ENCODE results near the gene ATP5F1E. TPM values are rescaled to one million over a fixed set of nuclear protein-coding genes. Genes with fewer than 3 reads are reported as not detected.

ATP5F1E gene
- total RNA-seq, 2 donors from 2014 or later = 41.3 to 42.0 TPM

- H3K36me3 ChIP-seq = peaks cover 8% of the 10 kb centered on the region
- DNase-seq (ENCODE audit: low spot score) = no peak
Observed at GRCh38 chr20:59018817-59019216, 13.3 kb downstream of the ATP5F1E start.

DNA sequence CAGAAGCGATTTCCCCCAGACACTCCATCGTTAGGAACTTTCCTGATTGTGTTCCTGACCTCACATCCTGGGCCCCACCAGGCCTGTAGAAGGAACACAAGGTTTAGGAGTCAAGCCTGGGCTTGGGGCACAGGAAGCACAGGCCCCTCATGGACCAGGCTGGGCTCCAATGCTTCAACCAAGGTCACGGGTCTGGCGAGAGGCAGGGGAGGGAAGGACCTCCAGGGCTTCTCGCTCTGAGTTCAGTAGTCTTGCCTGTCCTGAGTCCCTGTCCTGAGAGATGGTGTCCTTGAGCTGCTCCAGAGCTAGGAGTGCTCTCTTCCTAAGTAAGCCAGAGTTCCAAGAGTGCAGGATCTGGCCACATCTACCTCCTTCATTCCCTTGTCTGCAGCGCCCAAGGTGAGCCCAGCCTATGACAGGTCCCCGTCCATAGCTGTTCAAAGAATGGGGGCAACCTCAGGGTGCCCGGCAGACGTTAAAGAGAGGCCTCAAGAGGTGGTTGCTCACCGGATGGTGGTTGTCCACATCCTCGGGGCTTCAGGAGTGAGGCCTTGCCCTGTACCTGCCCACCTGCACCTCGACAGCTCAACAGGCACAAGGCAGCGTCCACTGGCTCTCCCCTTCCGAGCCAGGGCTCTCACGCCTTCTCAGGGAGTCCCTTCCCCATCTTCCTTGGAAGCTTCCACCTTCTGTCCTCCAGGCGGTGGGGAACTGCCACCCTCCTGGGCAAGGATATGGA lies 14.5 kb downstream of the ATP5F1E start:
- no peak overlapping the region for H3K4me3 ChIP-seq
- H3K4me1 ChIP-seq = peaks cover 0 to 44% of the 10 kb centered on the region in 2 donors
- H3K27me3 ChIP-seq = no peaks in the 10 kb centered on the region
- no peak for DNase-seq (ENCODE audit: low spot score)
- H3K9me3 ChIP-seq = no peaks in the 10 kb centered on the region
- H3K27ac ChIP-seq = peak overlapping the region in 1 of 2 donors; percentile 30
- H3K36me3 ChIP-seq = peaks cover 3% of the 10 kb centered on the region
- no peak for TF ChIP-seq CTCF (IDR thresholded peaks at IDR 0.05)

More at GRCh38 chr20:59018817-59019216, 13.3 kb downstream of the ATP5F1E start:
- TF ChIP-seq CTCF (IDR thresholded peaks at IDR 0.05) = no peak
- Histone ChIP-seq H3K9me3 (no peaks in the 10 kb centered on the region), H3K27ac (no peak overlapping the region), H3K4me3 (no peak overlapping the region), H3K4me1 (peaks cover 0 to 44% of the 10 kb centered on the region in 2 donors), H3K27me3 (no peaks in the 10 kb centered on the region)

GRCh38 chr20:59016795-59017492 lies 15.2 kb downstream of the ATP5F1E start:
- no peak for DNase-seq (ENCODE audit: low spot score)
- H3K4me1 ChIP-seq = peaks cover 0 to 44% of the 10 kb centered on the region in 2 donors
- no peak overlapping the region for H3K4me3 ChIP-seq
- H3K36me3 ChIP-seq = no peaks in the 10 kb centered on the region
- H3K9me3 ChIP-seq = no peaks in the 10 kb centered on the region
- peak overlapping the region in 1 of 2 donors; percentile 30 for H3K27ac ChIP-seq
- no peak for TF ChIP-seq CTCF (IDR thresholded peaks at IDR 0.05)
- no peaks in the 10 kb centered on the region for H3K27me3 ChIP-seq

GRCh38 chr20:59015812-59016711 lies 16.1 kb downstream of the ATP5F1E start:
- no peak for TF ChIP-seq CTCF (IDR thresholded peaks at IDR 0.05)
- peaks cover 0 to 47% of the 10 kb centered on the region in 2 donors for H3K4me1 ChIP-seq
- H3K9me3 ChIP-seq = no peaks in the 10 kb centered on the region
- no peak overlapping the region for H3K4me3 ChIP-seq
- H3K27me3 ChIP-seq = no peaks in the 10 kb centered on the region
- H3K27ac ChIP-seq = peak overlapping the region in 1 of 2 donors; percentile 56
- no peak for DNase-seq (ENCODE audit: low spot score)
- H3K36me3 ChIP-seq = no peaks in the 10 kb centered on the region

DNA sequence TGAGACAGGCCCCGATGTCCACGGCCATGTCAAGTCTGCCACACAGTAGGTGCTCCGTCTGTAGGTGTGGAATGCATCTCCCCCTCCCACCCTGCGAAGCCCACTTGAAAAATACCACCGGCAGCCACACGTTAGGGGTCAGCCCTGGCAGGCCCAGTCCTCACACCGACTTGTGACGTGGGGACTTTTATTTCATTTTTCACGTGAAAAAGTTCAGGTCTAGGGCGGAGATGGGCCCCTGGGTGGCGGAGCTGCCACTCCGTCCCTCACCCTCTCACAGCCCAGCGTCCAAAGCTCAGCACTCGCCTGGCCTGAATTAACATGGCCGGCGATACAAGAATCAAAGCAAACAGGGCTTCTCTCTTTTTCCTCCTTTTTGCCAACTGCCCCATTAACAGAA lies 16.7 kb downstream of the ATP5F1E start:
- no peak for TF ChIP-seq CTCF (IDR thresholded peaks at IDR 0.05)
- no peak for DNase-seq (ENCODE audit: low spot score)
- peaks cover 0 to 50% of the 10 kb centered on the region in 2 donors for H3K4me1 ChIP-seq
- H3K4me3 ChIP-seq = no peak overlapping the region
- H3K27me3 ChIP-seq = no peaks in the 10 kb centered on the region
- no peaks in the 10 kb centered on the region for H3K9me3 ChIP-seq
- H3K36me3 ChIP-seq = no peaks in the 10 kb centered on the region
- peak overlapping the region; percentile 56 to 65 for H3K27ac ChIP-seq
